SK-N-SH treated with all-trans-retinoic acid at 6 μM for 48 hours (cell line): ENCODE data around the gene AMER2.
A peak's percentile ranks its signal among the peaks of the same experiment; 100 is the strongest.

ENCODE experiments used
- ATAC-seq: fragments of 200-7000 bp; cut with Tn5 transposase; 3 replicates; pipeline ENCODE4 v1.9.1; 2020; ENCODE audit warnings: mild to moderate bottlenecking, moderate library complexity
- ARNTL ChIP-seq: fragments of 450-650 bp; formaldehyde crosslinking; IDR thresholded peaks from 2 replicates; pipeline ENCODE4 v1.5.0; 2020; ENCODE audit warnings: low read depth, mild to moderate bottlenecking, moderate library complexity, borderline replicate concordance
- BACH2 ChIP-seq: fragments of 250-450 bp; sonication (Bioruptor Pico); IDR thresholded peaks from 2 replicates; pipeline ENCODE4 v1.9.0; 2021; ENCODE audit warnings: mild to moderate bottlenecking, borderline replicate concordance
- CSDC2 ChIP-seq: fragments of 250-450 bp; sonication (Bioruptor Pico); IDR thresholded peaks from 2 replicates; pipeline ENCODE4 v1.5.0; 2020; ENCODE audit warnings: mild to moderate bottlenecking, moderate library complexity
- GLIS3 ChIP-seq: fragments of 250-450 bp; sonication (Bioruptor Pico); IDR thresholded peaks from 2 replicates; pipeline ENCODE4 v1.5.0; 2020; ENCODE audit warnings: mild to moderate bottlenecking, moderate library complexity
- OSR1 ChIP-seq: fragments of 250-450 bp; sonication (Bioruptor Pico); IDR thresholded peaks from 2 replicates; pipeline ENCODE4 v1.8.0; 2022; ENCODE audit warnings: moderate library complexity, mild to moderate bottlenecking, inconsistent platforms
- RARB ChIP-seq: fragments of 250-450 bp; sonication (Bioruptor Pico); IDR thresholded peaks from 2 replicates; pipeline ENCODE4 v1.8.0; 2021; ENCODE audit warnings: mild to moderate bottlenecking, moderate library complexity
- SNAI2 ChIP-seq: fragments of 250-450 bp; sonication (Bioruptor Pico); IDR thresholded peaks from 2 replicates; pipeline ENCODE4 v1.5.0; 2020; ENCODE audit warnings: mild to moderate bottlenecking, moderate library complexity
- TCF4 ChIP-seq: fragments of 250-450 bp; sonication (Bioruptor Pico); IDR thresholded peaks from 2 replicates; pipeline ENCODE4 v1.8.0; 2021; ENCODE audit warnings: mild to moderate bottlenecking, moderate library complexity, borderline replicate concordance
- TOX ChIP-seq: fragments of 250-450 bp; sonication (Bioruptor Pico); IDR thresholded peaks from 2 replicates; pipeline ENCODE4 v1.8.0; 2021; ENCODE audit warnings: mild to moderate bottlenecking, moderate library complexity, borderline replicate concordance
- ZFP30 ChIP-seq: fragments of 450-650 bp; formaldehyde crosslinking; IDR thresholded peaks from 2 replicates; pipeline ENCODE4 v1.5.0; 2022; ENCODE audit warnings: mild to moderate bottlenecking, moderate library complexity
- ZNF70 ChIP-seq: fragments of 450-650 bp; formaldehyde crosslinking; IDR thresholded peaks from 2 replicates; pipeline ENCODE4 v1.5.0; 2020; ENCODE audit warnings: mild to moderate bottlenecking, moderate library complexity
- ZNF8 ChIP-seq: fragments of 450-650 bp; formaldehyde crosslinking; IDR thresholded peaks from 2 replicates; pipeline ENCODE4 v1.5.0; 2020; ENCODE audit warnings: mild to moderate bottlenecking, moderate library complexity
- TF ChIP-seq, protein P1 (sequence below): fragments of 250-450 bp; sonication (Bioruptor Pico); IDR thresholded peaks from 2 replicates; pipeline ENCODE4 v1.8.0; 2020; ENCODE audit warnings: mild to moderate bottlenecking, moderate library complexity, borderline replicate concordance
- TF ChIP-seq, protein P2 (sequence below): fragments of 250-450 bp; sonication (Bioruptor Pico); IDR thresholded peaks from 2 replicates; pipeline ENCODE4 v1.5.0; 2020; ENCODE audit warnings: mild to moderate bottlenecking, moderate library complexity
- TF ChIP-seq, protein P3 (sequence below): fragments of 250-450 bp; sonication (Bioruptor Pico); IDR thresholded peaks from 2 replicates; pipeline ENCODE4 v1.5.1; 2021; ENCODE audit warnings: mild to moderate bottlenecking, moderate library complexity

The AMER2 gene

DNA sequence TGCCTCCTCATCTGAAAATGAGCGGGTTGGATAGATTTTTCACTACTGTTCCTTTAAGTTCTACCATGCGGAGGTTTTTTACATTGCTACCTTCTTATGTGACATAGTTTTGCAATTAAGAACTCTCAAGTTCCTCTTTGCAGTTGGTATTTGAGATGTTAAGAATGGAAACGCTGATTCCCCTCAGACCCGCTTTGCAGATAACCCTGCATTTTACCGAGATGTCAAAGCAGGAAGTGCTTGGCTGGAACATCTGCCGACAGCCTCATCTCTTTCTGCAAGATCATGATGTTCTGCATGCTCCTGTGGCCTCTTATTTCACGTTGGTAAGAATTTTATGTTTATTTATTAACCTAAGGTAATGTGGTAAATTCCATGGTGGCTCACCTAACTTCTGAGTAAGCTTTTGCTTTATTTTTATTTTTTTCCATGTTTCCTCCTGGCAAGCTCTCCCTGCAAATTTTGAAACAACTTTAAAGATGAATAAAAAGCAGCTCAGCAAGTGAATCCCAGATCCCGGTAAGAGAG is 53.6 kb downstream of the AMER2 start:
- TF ChIP-seq OSR1 (CRISPR knock-in tag) (no peak), ZFP30 (CRISPR knock-in tag) (no peak), SNAI2 (no peak), BACH2 (no peak), RARB (no peak), ARNTL (no peak), TOX (CRISPR knock-in tag) (no peak)
- TF ChIP-seq, protein P1, sequence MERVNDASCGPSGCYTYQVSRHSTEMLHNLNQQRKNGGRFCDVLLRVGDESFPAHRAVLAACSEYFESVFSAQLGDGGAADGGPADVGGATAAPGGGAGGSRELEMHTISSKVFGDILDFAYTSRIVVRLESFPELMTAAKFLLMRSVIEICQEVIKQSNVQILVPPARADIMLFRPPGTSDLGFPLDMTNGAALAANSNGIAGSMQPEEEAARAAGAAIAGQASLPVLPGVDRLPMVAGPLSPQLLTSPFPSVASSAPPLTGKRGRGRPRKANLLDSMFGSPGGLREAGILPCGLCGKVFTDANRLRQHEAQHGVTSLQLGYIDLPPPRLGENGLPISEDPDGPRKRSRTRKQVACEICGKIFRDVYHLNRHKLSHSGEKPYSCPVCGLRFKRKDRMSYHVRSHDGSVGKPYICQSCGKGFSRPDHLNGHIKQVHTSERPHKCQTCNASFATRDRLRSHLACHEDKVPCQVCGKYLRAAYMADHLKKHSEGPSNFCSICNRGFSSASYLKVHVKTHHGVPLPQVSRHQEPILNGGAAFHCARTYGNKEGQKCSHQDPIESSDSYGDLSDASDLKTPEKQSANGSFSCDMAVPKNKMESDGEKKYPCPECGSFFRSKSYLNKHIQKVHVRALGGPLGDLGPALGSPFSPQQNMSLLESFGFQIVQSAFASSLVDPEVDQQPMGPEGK (CRISPR knock-in tag), result no peak
- TF ChIP-seq, protein P2, sequence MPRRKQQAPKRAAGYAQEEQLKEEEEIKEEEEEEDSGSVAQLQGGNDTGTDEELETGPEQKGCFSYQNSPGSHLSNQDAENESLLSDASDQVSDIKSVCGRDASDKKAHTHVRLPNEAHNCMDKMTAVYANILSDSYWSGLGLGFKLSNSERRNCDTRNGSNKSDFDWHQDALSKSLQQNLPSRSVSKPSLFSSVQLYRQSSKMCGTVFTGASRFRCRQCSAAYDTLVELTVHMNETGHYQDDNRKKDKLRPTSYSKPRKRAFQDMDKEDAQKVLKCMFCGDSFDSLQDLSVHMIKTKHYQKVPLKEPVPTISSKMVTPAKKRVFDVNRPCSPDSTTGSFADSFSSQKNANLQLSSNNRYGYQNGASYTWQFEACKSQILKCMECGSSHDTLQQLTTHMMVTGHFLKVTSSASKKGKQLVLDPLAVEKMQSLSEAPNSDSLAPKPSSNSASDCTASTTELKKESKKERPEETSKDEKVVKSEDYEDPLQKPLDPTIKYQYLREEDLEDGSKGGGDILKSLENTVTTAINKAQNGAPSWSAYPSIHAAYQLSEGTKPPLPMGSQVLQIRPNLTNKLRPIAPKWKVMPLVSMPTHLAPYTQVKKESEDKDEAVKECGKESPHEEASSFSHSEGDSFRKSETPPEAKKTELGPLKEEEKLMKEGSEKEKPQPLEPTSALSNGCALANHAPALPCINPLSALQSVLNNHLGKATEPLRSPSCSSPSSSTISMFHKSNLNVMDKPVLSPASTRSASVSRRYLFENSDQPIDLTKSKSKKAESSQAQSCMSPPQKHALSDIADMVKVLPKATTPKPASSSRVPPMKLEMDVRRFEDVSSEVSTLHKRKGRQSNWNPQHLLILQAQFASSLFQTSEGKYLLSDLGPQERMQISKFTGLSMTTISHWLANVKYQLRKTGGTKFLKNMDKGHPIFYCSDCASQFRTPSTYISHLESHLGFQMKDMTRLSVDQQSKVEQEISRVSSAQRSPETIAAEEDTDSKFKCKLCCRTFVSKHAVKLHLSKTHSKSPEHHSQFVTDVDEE (CRISPR knock-in tag), result no peak
- TF ChIP-seq, protein P3, sequence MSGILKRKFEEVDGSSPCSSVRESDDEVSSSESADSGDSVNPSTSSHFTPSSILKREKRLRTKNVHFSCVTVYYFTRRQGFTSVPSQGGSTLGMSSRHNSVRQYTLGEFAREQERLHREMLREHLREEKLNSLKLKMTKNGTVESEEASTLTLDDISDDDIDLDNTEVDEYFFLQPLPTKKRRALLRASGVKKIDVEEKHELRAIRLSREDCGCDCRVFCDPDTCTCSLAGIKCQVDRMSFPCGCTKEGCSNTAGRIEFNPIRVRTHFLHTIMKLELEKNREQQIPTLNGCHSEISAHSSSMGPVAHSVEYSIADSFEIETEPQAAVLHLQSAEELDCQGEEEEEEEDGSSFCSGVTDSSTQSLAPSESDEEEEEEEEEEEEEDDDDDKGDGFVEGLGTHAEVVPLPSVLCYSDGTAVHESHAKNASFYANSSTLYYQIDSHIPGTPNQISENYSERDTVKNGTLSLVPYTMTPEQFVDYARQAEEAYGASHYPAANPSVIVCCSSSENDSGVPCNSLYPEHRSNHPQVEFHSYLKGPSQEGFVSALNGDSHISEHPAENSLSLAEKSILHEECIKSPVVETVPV (CRISPR knock-in tag), result no peak
- no peak for ATAC-seq

DNA sequence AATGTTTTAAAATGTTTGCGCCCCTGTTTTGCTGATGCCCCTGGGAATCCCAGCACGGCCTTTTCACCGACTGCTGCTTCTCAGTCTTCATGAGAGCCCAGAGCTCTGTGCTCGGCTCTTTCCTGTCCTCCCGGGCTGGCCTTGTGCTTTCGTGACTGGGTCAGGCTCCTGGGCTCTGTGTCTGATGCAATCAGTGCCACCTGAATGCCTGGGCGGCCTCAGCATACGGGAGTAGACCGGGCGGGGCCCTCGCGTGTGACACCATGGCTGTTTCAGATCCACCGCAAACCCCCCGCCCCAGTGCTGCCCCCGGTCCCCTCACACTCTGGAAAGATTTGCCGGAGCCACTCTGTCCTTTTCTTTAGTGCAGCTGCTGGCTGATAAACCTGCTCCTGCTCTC is 54.8 kb downstream of the AMER2 start:
- no peak for ATAC-seq
- TF ChIP-seq BACH2 (no peak), CSDC2 (no peak), TCF4 (no peak), ZNF70 (CRISPR knock-in tag) (no peak)
- TF ChIP-seq, protein P2 (CRISPR knock-in tag), result no peak

DNA sequence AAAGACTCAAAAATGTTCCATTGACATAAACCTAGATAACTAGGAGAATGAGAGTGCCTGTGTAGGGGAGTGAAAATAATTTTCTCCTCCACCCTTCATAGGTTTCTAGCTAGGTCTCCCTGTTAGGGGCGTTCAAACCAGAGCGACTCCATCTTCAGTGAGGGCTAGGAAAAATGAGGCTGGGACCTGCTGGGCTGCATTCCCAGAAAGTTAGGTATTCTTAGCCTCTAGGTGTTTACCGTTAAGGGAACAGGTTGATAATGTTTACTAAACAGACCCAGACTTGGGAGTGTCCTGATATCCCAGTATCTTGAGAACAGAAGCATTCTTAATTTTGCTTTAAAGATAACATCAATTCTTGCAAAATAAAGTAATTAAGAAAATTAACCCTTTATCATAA is 56.0 kb downstream of the AMER2 start:
- no peak for ATAC-seq
- TF ChIP-seq BACH2 (no peak), ZFP30 (CRISPR knock-in tag) (no peak)
- TF ChIP-seq, protein P2 (CRISPR knock-in tag), result no peak

DNA sequence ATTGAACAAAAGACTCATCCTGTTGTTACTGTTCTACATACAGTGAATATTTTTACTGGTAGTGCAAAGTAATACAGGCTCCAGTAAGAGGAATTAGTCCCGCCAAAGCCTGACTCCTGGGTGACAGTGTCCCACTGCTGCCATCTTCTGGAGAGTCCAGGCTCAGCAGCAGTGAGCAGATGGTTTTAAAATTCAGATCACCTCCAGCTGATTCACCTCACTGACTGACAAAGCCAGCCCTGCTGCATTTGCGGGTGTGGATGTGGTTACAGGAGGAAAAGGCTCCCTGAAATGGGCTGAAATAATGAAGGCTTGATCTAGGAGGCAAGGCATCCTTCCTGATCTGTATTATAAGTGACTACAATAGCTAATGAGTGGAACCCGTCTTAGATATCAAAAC is 57.9 kb downstream of the AMER2 start:
- ATAC-seq, result peak; percentile 99
- TF ChIP-seq TOX (CRISPR knock-in tag), result no peak
- TF ChIP-seq, protein P1 (CRISPR knock-in tag), result no peak
- TF ChIP-seq ZNF8 (CRISPR knock-in tag), result no peak
- TF ChIP-seq ZFP30 (CRISPR knock-in tag), result no peak
- no peak for TF ChIP-seq BACH2
- TF ChIP-seq, protein P2 (CRISPR knock-in tag), result no peak
- no peak for TF ChIP-seq GLIS3 (CRISPR knock-in tag)
- TF ChIP-seq ARNTL, result no peak
- no peak for TF ChIP-seq OSR1 (CRISPR knock-in tag)
- TF ChIP-seq, protein P3 (CRISPR knock-in tag), result no peak
- no peak for TF ChIP-seq ZNF70 (CRISPR knock-in tag)
